ENCODE results near the gene CDH22.

The CDH22 gene

DNA sequence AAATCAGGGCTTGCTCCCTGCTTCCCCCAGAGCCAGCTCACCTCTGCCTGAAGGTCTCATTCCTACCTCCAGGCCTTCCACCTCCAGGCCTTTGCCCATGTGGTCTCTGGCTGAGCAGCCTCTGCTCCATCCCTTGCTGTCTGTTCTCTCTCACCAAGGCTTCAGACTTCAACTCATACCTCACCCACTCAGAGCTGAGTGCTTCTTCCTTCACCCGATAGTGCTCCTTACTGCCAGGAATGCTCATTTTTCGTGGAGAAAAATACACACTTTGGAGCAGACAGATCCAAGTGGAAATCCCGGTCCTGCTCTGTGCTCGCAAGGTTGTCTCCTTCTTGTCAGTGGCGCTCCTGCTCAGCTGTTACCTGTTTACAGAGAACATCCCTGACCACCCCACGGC lies 7.0 kb upstream of the CDH22 start:
- Histone ChIP-seq H3K36me3 (ENCODE audit: control insufficient read depth in 1 of 2, insufficient read depth in 2 of 2, low read depth in 1 of 2, low read length in 2 of 2) (no peaks in the 10 kb centered on the region), H3K79me1 (replicated peaks; ENCODE audit: low read length, poor library complexity, severe bottlenecking) (no peaks in the 10 kb centered on the region), H2BK120ac (ENCODE audit: low read depth, low read length) (no peak overlapping the region), H4K8ac (ENCODE audit: low read length) (no peak overlapping the region), H3K14ac (ENCODE audit: low read length in 2 of 2) (no peak overlapping the region), H2BK15ac (ENCODE audit: low read depth, poor library complexity, severe bottlenecking) (no peak overlapping the region), H3K18ac (ENCODE audit: low read depth in 1 of 2, low read length in 2 of 2) (no peak overlapping the region), H3K4ac (ENCODE audit: low read depth in 1 of 2, low read length in 2 of 2) (no peak overlapping the region), H4K91ac (ENCODE audit: low read length) (no peak overlapping the region), H3K9me3 (ENCODE audit: control insufficient read depth, low read length) (no peaks in the 10 kb centered on the region), H2BK12ac (ENCODE audit: low read length in 2 of 2) (no peak overlapping the region), H3K27me3 (ENCODE audit: control insufficient read depth in 1 of 2, insufficient read depth in 1 of 2, low read length in 2 of 2) (peaks cover 81 to 99% of the 10 kb centered on the region in 2 experiments), H3K4me3 (ENCODE audit: insufficient read depth in 1 of 2, low read depth in 1 of 2, low read length in 2 of 2) (no peak overlapping the region), H2BK5ac (ENCODE audit: low read depth, low read length, poor library complexity, severe bottlenecking) (no peak overlapping the region), H3K27ac (ENCODE audit: low read length, poor library complexity, severe bottlenecking) (no peak overlapping the region), H2AK5ac (ENCODE audit: low read length, severe bottlenecking) (no peak overlapping the region), H3K23ac (ENCODE audit: low read length in 2 of 2) (no peak overlapping the region), H3K4me1 (ENCODE audit: control insufficient read depth, insufficient read depth, low read depth, low read length) (peaks cover 4% of the 10 kb centered on the region), H3K4me2 (ENCODE audit: low read length, poor library complexity, severe bottlenecking) (no peak overlapping the region), H2AFZ (ENCODE audit: low read depth, low read length) (no peak overlapping the region), H3K9ac (ENCODE audit: low read length) (no peak overlapping the region)
- 68% methylated on average over 6 of the region's 6 CpGs for WGBS
- no peak for DNase-seq

DNA sequence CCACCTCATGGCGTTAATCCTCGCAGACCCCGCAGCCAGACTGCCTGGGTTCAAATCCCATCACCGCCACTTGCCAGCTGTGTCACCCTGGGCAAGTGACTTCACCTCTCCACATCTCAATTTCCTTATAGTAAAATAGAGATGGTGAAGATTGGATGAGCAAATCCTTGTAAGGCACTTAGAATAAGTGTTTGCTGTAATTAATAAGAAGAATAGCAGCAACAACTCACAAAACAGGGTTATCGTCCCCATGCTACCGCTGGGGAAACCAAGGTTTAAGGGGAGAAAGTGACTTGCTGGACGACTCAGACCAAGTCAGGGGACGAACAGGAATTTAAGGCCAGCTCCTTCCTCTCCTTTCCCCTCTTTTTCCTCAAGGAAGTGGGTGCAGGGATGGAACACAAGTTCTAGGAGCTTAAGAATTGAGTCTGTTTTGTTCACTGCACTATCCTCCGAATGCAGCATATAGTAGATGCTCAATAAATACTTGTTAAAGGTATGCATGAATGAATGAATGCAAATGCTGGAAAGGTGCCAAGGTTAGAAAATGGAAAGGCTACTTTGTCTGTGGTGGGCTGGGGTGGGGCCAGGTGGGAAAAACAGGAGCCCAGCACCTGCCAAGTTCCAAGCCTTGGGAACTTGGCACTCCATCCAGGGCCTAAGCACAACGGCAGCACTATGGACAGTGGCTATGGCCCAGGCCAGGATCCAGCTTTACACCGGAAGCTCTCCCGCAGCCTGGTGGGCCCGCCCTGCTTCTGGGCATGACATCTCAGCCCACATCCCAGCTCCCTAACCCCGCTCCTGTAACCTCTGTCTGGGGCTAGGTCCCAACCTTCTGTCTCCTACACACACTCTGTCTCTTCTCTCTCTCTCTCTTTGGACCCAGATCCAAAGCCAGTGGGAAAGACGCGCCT lies 4.9 kb upstream of the CDH22 start:
- WGBS, result 61% methylated on average over 11 of the region's 16 CpGs
- no peak overlapping the region for H3K4ac ChIP-seq (ENCODE audit: low read depth in 1 of 2, low read length in 2 of 2)
- no peak overlapping the region for H2AK5ac ChIP-seq (ENCODE audit: low read length, severe bottlenecking)

GRCh38 chr20:46312075-46312944 lies 4.0 kb upstream of the CDH22 start:
- H2AFZ ChIP-seq (ENCODE audit: low read depth, low read length), result no peak overlapping the region
- no peaks in the 10 kb centered on the region for H3K9me3 ChIP-seq (ENCODE audit: control insufficient read depth, low read length)
- H3K27ac ChIP-seq (ENCODE audit: low read length, poor library complexity, severe bottlenecking), result no peak overlapping the region
- no peaks in the 10 kb centered on the region for H3K36me3 ChIP-seq (ENCODE audit: control insufficient read depth in 1 of 2, insufficient read depth in 2 of 2, low read depth in 1 of 2, low read length in 2 of 2)
- no peak overlapping the region for H3K9ac ChIP-seq (ENCODE audit: low read length)
- H2BK12ac ChIP-seq (ENCODE audit: low read length in 2 of 2), result no peak overlapping the region
- H4K91ac ChIP-seq (ENCODE audit: low read length), result no peak overlapping the region
- H3K4ac ChIP-seq (ENCODE audit: low read depth in 1 of 2, low read length in 2 of 2), result no peak overlapping the region
- H3K18ac ChIP-seq (ENCODE audit: low read depth in 1 of 2, low read length in 2 of 2), result no peak overlapping the region
- no peak overlapping the region for H3K14ac ChIP-seq (ENCODE audit: low read length in 2 of 2)
- DNase-seq, result no peak
- H3K79me1 ChIP-seq (replicated peaks; ENCODE audit: low read length, poor library complexity, severe bottlenecking), result no peaks in the 10 kb centered on the region
- peak overlapping the region in 1 of 2 experiments; percentile 10 for H3K23ac ChIP-seq (ENCODE audit: low read length in 2 of 2)
- H3K4me2 ChIP-seq (ENCODE audit: low read length, poor library complexity, severe bottlenecking), result no peak overlapping the region
- peak overlapping the region in 1 of 2 experiments; percentile 19 for H3K4me3 ChIP-seq (ENCODE audit: insufficient read depth in 1 of 2, low read depth in 1 of 2, low read length in 2 of 2)
- H2AK5ac ChIP-seq (ENCODE audit: low read length, severe bottlenecking), result no peak overlapping the region
- no peak overlapping the region for H2BK120ac ChIP-seq (ENCODE audit: low read depth, low read length)
- peaks cover 78 to 93% of the 10 kb centered on the region in 2 experiments for H3K27me3 ChIP-seq (ENCODE audit: control insufficient read depth in 1 of 2, insufficient read depth in 1 of 2, low read length in 2 of 2)
- no peak overlapping the region for H4K8ac ChIP-seq (ENCODE audit: low read length)
- no peak overlapping the region for H2BK5ac ChIP-seq (ENCODE audit: low read depth, low read length, poor library complexity, severe bottlenecking)
- peaks cover 17% of the 10 kb centered on the region for H3K4me1 ChIP-seq (ENCODE audit: control insufficient read depth, insufficient read depth, low read depth, low read length)
- WGBS, result under 1% methylated on average over 36 of the region's 47 CpGs
- H2BK15ac ChIP-seq (ENCODE audit: low read depth, poor library complexity, severe bottlenecking), result no peak overlapping the region

More for the DNA sequence above, 4.9 kb upstream of the CDH22 start:
- no peak overlapping the region for H4K91ac ChIP-seq (ENCODE audit: low read length)
- no peak overlapping the region for H3K14ac ChIP-seq (ENCODE audit: low read length in 2 of 2)
- no peak overlapping the region for H3K9ac ChIP-seq (ENCODE audit: low read length)
- H4K8ac ChIP-seq (ENCODE audit: low read length), result no peak overlapping the region
- no peaks in the 10 kb centered on the region for H3K9me3 ChIP-seq (ENCODE audit: control insufficient read depth, low read length)
- no peak overlapping the region for H3K4me2 ChIP-seq (ENCODE audit: low read length, poor library complexity, severe bottlenecking)
- no peak overlapping the region for H3K4me3 ChIP-seq (ENCODE audit: insufficient read depth in 1 of 2, low read depth in 1 of 2, low read length in 2 of 2)
- peaks cover 85 to 97% of the 10 kb centered on the region in 2 experiments for H3K27me3 ChIP-seq (ENCODE audit: control insufficient read depth in 1 of 2, insufficient read depth in 1 of 2, low read length in 2 of 2)
- no peak overlapping the region for H3K18ac ChIP-seq (ENCODE audit: low read depth in 1 of 2, low read length in 2 of 2)
- H3K27ac ChIP-seq (ENCODE audit: low read length, poor library complexity, severe bottlenecking), result no peak overlapping the region
- H3K23ac ChIP-seq (ENCODE audit: low read length in 2 of 2), result peak overlapping the region in 1 of 2 experiments; percentile 10
- H2BK5ac ChIP-seq (ENCODE audit: low read depth, low read length, poor library complexity, severe bottlenecking), result no peak overlapping the region
- H3K79me1 ChIP-seq (replicated peaks; ENCODE audit: low read length, poor library complexity, severe bottlenecking), result no peaks in the 10 kb centered on the region
- no peak overlapping the region for H2BK15ac ChIP-seq (ENCODE audit: low read depth, poor library complexity, severe bottlenecking)
- H3K36me3 ChIP-seq (ENCODE audit: control insufficient read depth in 1 of 2, insufficient read depth in 2 of 2, low read depth in 1 of 2, low read length in 2 of 2), result no peaks in the 10 kb centered on the region
- no peak for DNase-seq
- H2BK12ac ChIP-seq (ENCODE audit: low read length in 2 of 2), result no peak overlapping the region
- H2BK120ac ChIP-seq (ENCODE audit: low read depth, low read length), result no peak overlapping the region
- H2AFZ ChIP-seq (ENCODE audit: low read depth, low read length), result no peak overlapping the region
- H3K4me1 ChIP-seq (ENCODE audit: control insufficient read depth, insufficient read depth, low read depth, low read length), result peaks cover 8% of the 10 kb centered on the region

DNA sequence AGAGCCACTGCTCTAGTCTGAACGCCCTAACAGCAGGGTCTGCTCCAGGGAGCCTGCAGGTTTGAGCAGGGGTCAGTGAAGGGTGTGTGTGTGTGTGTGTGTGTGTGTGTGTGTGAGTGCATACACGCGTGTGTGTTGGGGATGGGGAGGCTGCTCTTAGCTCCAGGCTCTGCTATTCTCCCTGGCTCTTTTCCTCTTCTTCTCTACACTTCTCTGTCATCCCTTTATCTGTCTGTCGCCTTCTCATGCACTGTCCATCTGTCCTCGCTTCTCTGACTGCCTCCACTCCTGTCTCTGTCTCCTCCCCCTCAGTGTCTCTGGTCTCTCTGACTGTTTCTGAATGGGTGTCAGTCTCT lies 3.4 kb upstream of the CDH22 start:
- Histone ChIP-seq H3K4me1 (ENCODE audit: control insufficient read depth, insufficient read depth, low read depth, low read length) (peaks cover 19% of the 10 kb centered on the region), H3K27me3 (ENCODE audit: control insufficient read depth in 1 of 2, insufficient read depth in 1 of 2, low read length in 2 of 2) (peaks cover 83 to 93% of the 10 kb centered on the region in 2 experiments), H2BK5ac (ENCODE audit: low read depth, low read length, poor library complexity, severe bottlenecking) (no peak overlapping the region), H3K23ac (ENCODE audit: low read length in 2 of 2) (no peak overlapping the region), H3K18ac (ENCODE audit: low read depth in 1 of 2, low read length in 2 of 2) (no peak overlapping the region), H2BK120ac (ENCODE audit: low read depth, low read length) (no peak overlapping the region), H2AK5ac (ENCODE audit: low read length, severe bottlenecking) (no peak overlapping the region), H2AFZ (ENCODE audit: low read depth, low read length) (no peak overlapping the region), H3K9me3 (ENCODE audit: control insufficient read depth, low read length) (no peaks in the 10 kb centered on the region), H4K8ac (ENCODE audit: low read length) (no peak overlapping the region), H3K27ac (ENCODE audit: low read length, poor library complexity, severe bottlenecking) (no peak overlapping the region), H4K91ac (ENCODE audit: low read length) (no peak overlapping the region), H3K4me3 (ENCODE audit: insufficient read depth in 1 of 2, low read depth in 1 of 2, low read length in 2 of 2) (no peak overlapping the region), H2BK12ac (ENCODE audit: low read length in 2 of 2) (no peak overlapping the region), H3K4me2 (ENCODE audit: low read length, poor library complexity, severe bottlenecking) (no peak overlapping the region), H3K14ac (ENCODE audit: low read length in 2 of 2) (no peak overlapping the region), H2BK15ac (ENCODE audit: low read depth, poor library complexity, severe bottlenecking) (no peak overlapping the region), H3K4ac (ENCODE audit: low read depth in 1 of 2, low read length in 2 of 2) (no peak overlapping the region), H3K9ac (ENCODE audit: low read length) (no peak overlapping the region), H3K79me1 (replicated peaks; ENCODE audit: low read length, poor library complexity, severe bottlenecking) (no peaks in the 10 kb centered on the region), H3K36me3 (ENCODE audit: control insufficient read depth in 1 of 2, insufficient read depth in 2 of 2, low read depth in 1 of 2, low read length in 2 of 2) (no peaks in the 10 kb centered on the region)
- no peak for DNase-seq
- 15% methylated on average over 4 of the region's 5 CpGs for WGBS
